GM12878 (cell line): Measurements from ENCODE around the gene AP5B1. TPM values are rescaled to one million over a fixed set of nuclear protein-coding genes. Genes with fewer than 3 reads are reported as not detected.

Experiments used
- ATAC-seq: fragments of 200-7000 bp; cut with Tn5 transposase; 3 replicates; pipeline ENCODE4 v1.9.1; 2020; ENCODE audit warnings: mild to moderate bottlenecking, moderate library complexity
- BruUV-seq: library from RNA; stranded (reverse); fragments of 400-500 nt; replicated peaks from 2 replicates; lab custom pipeline; 2021; lab: Mats Ljungman, UMichigan
- CTCF ChIA-PET: fragments of 300-600 bp; sonication (Branson Sonifier 250); formaldehyde crosslinking; extraction: SDS; loops from one replicate; lab custom pipeline; 2021; ENCODE audit warnings: inconsistent platforms; lab: Yijun Ruan, JAX
- POLR2A ChIA-PET: fragments of 350-600 bp; formaldehyde crosslinking; extraction: SDS; loops from one replicate; lab custom pipeline; 2021; ENCODE audit warnings: inconsistent platforms; lab: Charles Lee
- RAD21 ChIA-PET: fragments of 300-600 bp; sonication (Branson Sonifier 250); formaldehyde crosslinking; loops from one replicate; lab custom pipeline; 2023; ENCODE audit warnings: antibody characterized with exemption; ENCODE audit not compliant: unreplicated experiment; lab: Charles Lee
- SMC1A ChIA-PET: fragments of 300-600 bp; sonication (Branson Sonifier 250); formaldehyde crosslinking; loops from one replicate; lab custom pipeline; 2023; ENCODE audit not compliant: unreplicated experiment, uncharacterized antibody; lab: Charles Lee
- DNase-seq: peaks from one replicate; pipeline ENCODE4 v3.0.0-alpha.2; 2011; ENCODE audit warnings: low read depth, low spot score
- FAIRE-seq: peaks from 3 replicates; lab custom pipeline; 2011; peaks lifted over from hg19 to GRCh38; lab: Jason Lieb, UNC
- H2AFZ ChIP-seq: 2 replicates; pipeline ENCODE4 v1.6.0; 2011; ENCODE audit warnings: low read depth, low read length, control low read depth; ENCODE audit not compliant: control insufficient read depth
- H3K27ac ChIP-seq: 2 replicates; pipeline ENCODE4 v1.5.1; 2011; ENCODE audit warnings: control low read depth; ENCODE audit not compliant: control insufficient read depth, insufficient read depth
- H3K27me3 ChIP-seq, 2 experiments: replicated peaks in 1 of 2; 2 replicates each; pipeline versions ENCODE4 v1.6.0 to v1.6.1; 2011; ENCODE audit warnings: low read length in 1 of 2; ENCODE audit not compliant: control insufficient read depth in 2 of 2, insufficient read depth in 2 of 2
- H3K36me3 ChIP-seq, 2 experiments: 2 replicates each; pipeline ENCODE4 v1.5.1; 2011; ENCODE audit warnings: low read length in 1 of 2; ENCODE audit not compliant: control insufficient read depth in 2 of 2, insufficient read depth in 2 of 2
- H3K4me1 ChIP-seq: 2 replicates; pipeline ENCODE4 v1.6.1; 2011; ENCODE audit warnings: mild to moderate bottlenecking, low read length, moderate library complexity, mixed read lengths; ENCODE audit not compliant: control insufficient read depth, insufficient read depth
- H3K4me2 ChIP-seq: 2 replicates; pipeline ENCODE4 v1.6.0; 2011; ENCODE audit warnings: control low read depth; ENCODE audit not compliant: control insufficient read depth, insufficient read depth
- H3K4me3 ChIP-seq: fragments of 200-600 bp; sonication (generic); 2 replicates; pipeline ENCODE4 v1.5.1; 2016
- H3K79me2 ChIP-seq: 2 replicates; pipeline ENCODE4 v1.6.0; 2011; ENCODE audit warnings: low read length; ENCODE audit not compliant: control insufficient read depth, insufficient read depth
- H3K9ac ChIP-seq: 2 replicates; pipeline ENCODE4 v1.8.0; 2011; ENCODE audit warnings: low read length, control low read depth, mixed read lengths; ENCODE audit not compliant: control insufficient read depth, insufficient read depth
- H3K9me3 ChIP-seq: replicated peaks from 3 replicates; pipeline ENCODE4 v1.5.1; 2011; ENCODE audit warnings: mild to moderate bottlenecking, low read length; ENCODE audit not compliant: control insufficient read depth, insufficient read depth
- H4K20me1 ChIP-seq: 2 replicates; pipeline ENCODE4 v1.6.0; 2011; ENCODE audit not compliant: control insufficient read depth, insufficient read depth
- CBX5 ChIP-seq: sonication (generic); IDR thresholded peaks from 2 replicates; pipeline ENCODE4 v1.6.1; 2016; ENCODE audit warnings: low read depth, moderate library complexity, mild to moderate bottlenecking, inconsistent platforms
- CHD1 ChIP-seq: IDR thresholded peaks from 2 replicates; pipeline ENCODE4 v1.6.1; 2012; ENCODE audit warnings: low read depth, low read length, improper control_type of control experiment
- GABPA ChIP-seq: IDR thresholded peaks from 2 replicates; pipeline ENCODE4 v1.6.1; 2014; ENCODE audit warnings: antibody characterized with exemption, low read depth, mild to moderate bottlenecking, inconsistent platforms
- JUNB ChIP-seq: IDR thresholded peaks from 2 replicates; pipeline ENCODE4 v1.6.1; 2016; ENCODE audit warnings: antibody characterized with exemption, mild to moderate bottlenecking
- NRF1 ChIP-seq: conservative IDR thresholded peaks from 2 replicates; pipeline ENCODE4 v1.6.1; 2011; ENCODE audit warnings: mild to moderate bottlenecking, low read depth, low read length, improper control_type of control experiment
- RFX5 ChIP-seq: IDR thresholded peaks from 2 replicates; pipeline ENCODE4 v1.6.1; 2011; ENCODE audit warnings: low read depth, low read length, improper control_type of control experiment
- ZNF207 ChIP-seq: fragments of 450-650 bp; IDR thresholded peaks from 2 replicates; pipeline ENCODE4 v1.6.1; 2014; ENCODE audit warnings: antibody characterized with exemption, mild to moderate bottlenecking, borderline replicate concordance
- WGBS: methylation state at CpG from one replicate; pipeline ENCODE4 v1.1.6; 2016; ENCODE audit warnings: low lambda C conversion rate; ENCODE audit not compliant: insufficient replicate concordance, insufficient coverage; ENCODE audit errors: missing lambda C conversion rate; 5-methylcytosine and 5-hydroxymethylcytosine counted together
- in situ Hi-C: fragments of 300-500 bp; cut with MboI; formaldehyde crosslinking; loops from 9 replicates; pipeline ENCODE4 v1.14.3; 2018; ENCODE audit warnings: mixed read lengths
- intact Hi-C: fragments of 100-400 bp; cut with micrococcal nuclease; formaldehyde crosslinking; loops from one replicate; pipeline ENCODE4 v1.14.2; 2022; ENCODE audit not compliant: unreplicated experiment
- polyA plus RNA-seq, 11 experiments: library from polyadenylated mRNA; depleted of rRNA in 4 of 11; unstranded in 6 of 11; stranded (reverse) in 5 of 11; fragments of >200 nt; fragmentation: Nextera tagmentation in 4 of 11; fragmentation: Illumina TruSeq in 1 of 11; extraction: Ambion mirVana in 4 of 11; extraction: Trizol in 1 of 11; gene quantifications; 1 replicate in 1 of 11; 2 replicates in 10 of 11; pipeline versions ENCODE4 v1.2.1 to v1.2.3, GENCODE V29; 2011 to 2016; ENCODE audit warnings: inconsistent platforms in 2 of 11, missing spikeins in 2 of 11, low read depth in 1 of 11
- total RNA-seq, 4 experiments: library from RNA; depleted of rRNA in 3 of 4; stranded (reverse); fragments of >200 nt in 3 of 4; fragmentation: Illumina TruSeq in 1 of 4; extraction: Trizol in 1 of 4; gene quantifications; 2 replicates each; pipeline versions ENCODE4 v1.2.1 to v1.2.3, GENCODE V29; 2013 to 2021
- TF ChIP-seq, protein P1 (sequence below): fragments of 450-650 bp; IDR thresholded peaks from 2 replicates; pipeline ENCODE4 v1.6.1; 2016; ENCODE audit warnings: mild to moderate bottlenecking
- TF ChIP-seq, protein P2 (sequence below): IDR thresholded peaks from 2 replicates; pipeline ENCODE4 v1.6.1; 2011; ENCODE audit warnings: borderline replicate concordance, low read depth, mild to moderate bottlenecking, moderate library complexity, low read length; ENCODE audit not compliant: insufficient read depth, poor library complexity, severe bottlenecking

Gene AP5B1
- total and polyA plus RNA-seq, 10 of the 15 experiments (the other 5 are each of a cell fraction or from before 2014, with no cell fraction given) = 0.47 to 13.1 (median 4.8) TPM

GRCh38 chr11:65771589-65772112, 9.1 kb downstream of the AP5B1 start:
- FAIRE-seq (no peak), ATAC-seq (no peak), DNase-seq (no peak)
- RAD21 ChIA-PET = interaction anchor here (1.4 to 1.7 kb wide), 2 partner anchors 8 to 51 kb away, joined by 5 to 9 read pairs; partner anchors contain the start of gene RNASEH2C
- Histone ChIP-seq H3K27ac (no peak overlapping the region), H3K4me1 (no peaks in the 10 kb centered on the region), H3K4me3 (no peak overlapping the region), H3K36me3 (no peaks in the 10 kb centered on the region), H3K4me2 (no peak overlapping the region), H2AFZ (no peak overlapping the region), H3K9me3 (no peaks in the 10 kb centered on the region), H4K20me1 (no peaks in the 10 kb centered on the region), H3K27me3 (no peaks in the 10 kb centered on the region), H3K79me2 (no peaks in the 10 kb centered on the region), H3K9ac (no peak overlapping the region)
- TF ChIP-seq ZNF207 (no peak), CHD1 (no peak), GABPA (no peak)
- POLR2A ChIA-PET = interaction anchor here (1.2 kb wide), 1 partner anchor 52 kb away, joined by 3 read pairs; no protein-coding TSS in a partner anchor
- in situ Hi-C loops (no loop called here), intact Hi-C loops (no loop called here)
- SMC1A ChIA-PET = interaction anchor here (0.6 to 1.3 kb wide), 2 partner anchors 27 to 46 kb away, joined by 3 to 5 read pairs; no protein-coding TSS in a partner anchor
- BruUV-seq = no TSS peak
- CTCF ChIA-PET = interaction anchor here (0.9 to 3.0 kb wide), 12 partner anchors 8 to 105 kb away, joined by 3 to 45 read pairs (median 5); partner anchors contain the start of genes AP5B1, KAT5 and RNASEH2C
- WGBS = 52% methylated on average over 6 of the region's 6 CpGs

DNA sequence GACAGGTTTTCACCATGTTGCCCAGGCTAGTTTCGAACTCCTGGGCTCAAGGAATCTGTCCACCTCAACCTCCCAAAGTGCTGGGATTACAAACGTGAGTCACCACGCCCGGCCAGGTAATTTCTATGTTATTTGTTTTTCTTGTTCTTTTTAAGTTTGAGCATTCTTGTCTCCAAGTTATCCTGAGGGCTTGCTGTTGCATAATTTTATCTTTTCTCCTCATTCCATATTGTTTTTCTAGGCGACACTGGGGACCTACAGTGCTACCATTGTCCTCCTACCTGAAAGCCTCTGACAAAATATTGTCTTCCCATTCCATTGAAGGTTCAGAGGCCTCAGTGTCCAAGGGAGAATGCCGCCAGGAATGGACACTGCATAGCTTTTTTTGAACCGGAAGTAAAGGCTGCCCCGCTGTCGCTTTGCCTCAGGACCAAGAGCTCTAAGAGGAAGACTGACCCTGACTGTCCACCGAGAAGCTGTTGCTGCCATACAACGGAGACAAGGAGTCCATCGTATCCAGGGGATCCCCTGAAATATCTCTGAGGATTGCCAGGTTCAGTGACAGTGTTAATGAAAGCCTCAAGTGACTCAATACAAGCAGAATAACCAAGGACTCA, 9.7 kb downstream of the AP5B1 start:
- ATAC-seq (no peak), DNase-seq (no peak), FAIRE-seq (no peak)
- in situ Hi-C loops (no loop called here), intact Hi-C loops (no loop called here)
- Histone ChIP-seq H3K4me1 (no peaks in the 10 kb centered on the region), H3K4me2 (no peak overlapping the region), H3K9ac (no peak overlapping the region), H3K4me3 (no peak overlapping the region), H3K27me3 (no peaks in the 10 kb centered on the region), H3K79me2 (no peaks in the 10 kb centered on the region), H4K20me1 (no peaks in the 10 kb centered on the region), H3K27ac (no peak overlapping the region), H3K36me3 (no peaks in the 10 kb centered on the region), H3K9me3 (no peaks in the 10 kb centered on the region), H2AFZ (no peak overlapping the region)
- BruUV-seq = no TSS peak
- SMC1A ChIA-PET = interaction anchor here (1.0 to 1.9 kb wide), 6 partner anchors 8 to 145 kb away, joined by 3 to 10 read pairs (median 6); partner anchors contain the start of gene KAT5
- WGBS = 68% methylated on average over 12 of the region's 12 CpGs
- CTCF ChIA-PET = interaction anchor here (0.7 to 3.0 kb wide), 21 partner anchors 9 to 446 kb away, joined by 3 to 45 read pairs (median 5); partner anchors contain the start of genes AP5B1, KAT5 and RNASEH2C
- POLR2A ChIA-PET = interaction anchor here (1.2 to 2.0 kb wide), 2 partner anchors 51 to 59 kb away, joined by 3 to 6 read pairs; partner anchors contain the start of gene KAT5
- RAD21 ChIA-PET = interaction anchor here (1.4 to 1.7 kb wide), 4 partner anchors 9 to 50 kb away, joined by 3 to 9 read pairs (median 6); partner anchors contain the start of gene RNASEH2C
- TF ChIP-seq, protein P1, sequence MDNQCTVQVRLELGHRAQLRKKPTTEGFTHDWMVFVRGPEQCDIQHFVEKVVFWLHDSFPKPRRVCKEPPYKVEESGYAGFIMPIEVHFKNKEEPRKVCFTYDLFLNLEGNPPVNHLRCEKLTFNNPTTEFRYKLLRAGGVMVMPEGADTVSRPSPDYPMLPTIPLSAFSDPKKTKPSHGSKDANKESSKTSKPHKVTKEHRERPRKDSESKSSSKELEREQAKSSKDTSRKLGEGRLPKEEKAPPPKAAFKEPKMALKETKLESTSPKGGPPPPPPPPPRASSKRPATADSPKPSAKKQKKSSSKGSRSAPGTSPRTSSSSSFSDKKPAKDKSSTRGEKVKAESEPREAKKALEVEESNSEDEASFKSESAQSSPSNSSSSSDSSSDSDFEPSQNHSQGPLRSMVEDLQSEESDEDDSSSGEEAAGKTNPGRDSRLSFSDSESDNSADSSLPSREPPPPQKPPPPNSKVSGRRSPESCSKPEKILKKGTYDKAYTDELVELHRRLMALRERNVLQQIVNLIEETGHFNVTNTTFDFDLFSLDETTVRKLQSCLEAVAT = no peak
- TF ChIP-seq, protein P2, sequence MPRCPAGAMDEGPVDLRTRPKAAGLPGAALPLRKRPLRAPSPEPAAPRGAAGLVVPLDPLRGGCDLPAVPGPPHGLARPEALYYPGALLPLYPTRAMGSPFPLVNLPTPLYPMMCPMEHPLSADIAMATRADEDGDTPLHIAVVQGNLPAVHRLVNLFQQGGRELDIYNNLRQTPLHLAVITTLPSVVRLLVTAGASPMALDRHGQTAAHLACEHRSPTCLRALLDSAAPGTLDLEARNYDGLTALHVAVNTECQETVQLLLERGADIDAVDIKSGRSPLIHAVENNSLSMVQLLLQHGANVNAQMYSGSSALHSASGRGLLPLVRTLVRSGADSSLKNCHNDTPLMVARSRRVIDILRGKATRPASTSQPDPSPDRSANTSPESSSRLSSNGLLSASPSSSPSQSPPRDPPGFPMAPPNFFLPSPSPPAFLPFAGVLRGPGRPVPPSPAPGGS = no peak
- TF ChIP-seq NRF1 = no peak
- TF ChIP-seq JUNB = no peak
- no peak for TF ChIP-seq RFX5
- no peak for TF ChIP-seq CBX5
